NCI-H2107 treated with DMSO at 0.1 percent for 48 hours (cell line): ENCODE data around the gene SPATA6L.

Experiments
- DNase-seq: peaks from one replicate; lab custom pipeline; 2025; ENCODE audit not compliant: unreplicated experiment; lab: John Stamatoyannopoulos, UW

SPATA6L gene, protein sequence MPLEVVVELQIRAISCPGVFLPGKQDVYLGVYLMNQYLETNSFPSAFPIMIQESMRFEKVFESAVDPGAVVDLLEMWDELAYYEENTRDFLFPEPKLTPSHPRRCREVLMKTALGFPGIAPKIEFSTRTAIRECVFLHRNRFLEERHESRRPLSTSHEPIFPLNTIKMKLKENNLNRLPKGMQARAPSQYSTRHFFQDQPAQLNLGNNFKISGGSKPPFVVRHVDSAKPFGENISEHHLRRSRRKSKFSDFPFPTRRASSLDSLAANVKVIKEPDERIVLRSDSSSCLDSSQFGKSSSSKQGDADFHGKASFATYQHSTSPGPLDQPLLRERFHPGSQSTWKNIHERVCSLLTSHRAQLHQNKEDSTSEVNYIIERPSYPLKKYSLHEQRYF

DNA sequence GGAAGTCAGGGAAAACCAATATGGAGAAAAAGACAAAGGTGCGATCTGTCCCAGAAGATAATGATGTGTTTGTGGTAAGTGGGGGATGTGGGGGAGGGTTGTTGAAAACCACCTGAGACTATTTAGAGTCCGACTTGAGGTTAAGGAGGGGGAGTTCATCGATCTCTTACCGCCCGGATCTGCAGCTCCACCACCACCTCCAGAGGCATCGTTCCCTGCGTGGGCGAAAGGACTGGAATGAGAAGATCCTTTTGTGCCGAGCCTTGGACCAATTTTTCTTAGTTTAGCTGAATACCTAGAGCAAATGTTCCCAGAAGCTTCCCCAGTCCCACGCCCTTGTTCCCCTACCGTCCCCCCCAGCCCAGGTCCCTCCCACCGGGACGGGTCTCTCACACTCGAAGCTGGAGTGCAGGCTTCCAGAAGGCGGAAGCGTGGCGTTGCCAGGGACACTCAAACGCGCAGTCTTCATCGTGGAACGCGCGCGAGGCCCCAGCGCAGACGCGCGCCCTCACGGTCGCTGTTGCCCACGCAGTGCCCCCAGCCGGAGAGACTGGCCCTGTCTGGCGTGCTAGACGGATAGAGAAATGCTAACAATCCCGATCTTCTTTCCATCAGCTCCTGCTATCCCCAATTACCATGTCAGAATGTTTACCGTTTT, at the start of gene SPATA6L:
Gene SPATA6L, minus strand, starts transcription at position 439 of the 658 bp plus-strand sequence. Its CDS starts 230 bp downstream, at position 209.
- DNase-seq = peak; percentile 31

DNA sequence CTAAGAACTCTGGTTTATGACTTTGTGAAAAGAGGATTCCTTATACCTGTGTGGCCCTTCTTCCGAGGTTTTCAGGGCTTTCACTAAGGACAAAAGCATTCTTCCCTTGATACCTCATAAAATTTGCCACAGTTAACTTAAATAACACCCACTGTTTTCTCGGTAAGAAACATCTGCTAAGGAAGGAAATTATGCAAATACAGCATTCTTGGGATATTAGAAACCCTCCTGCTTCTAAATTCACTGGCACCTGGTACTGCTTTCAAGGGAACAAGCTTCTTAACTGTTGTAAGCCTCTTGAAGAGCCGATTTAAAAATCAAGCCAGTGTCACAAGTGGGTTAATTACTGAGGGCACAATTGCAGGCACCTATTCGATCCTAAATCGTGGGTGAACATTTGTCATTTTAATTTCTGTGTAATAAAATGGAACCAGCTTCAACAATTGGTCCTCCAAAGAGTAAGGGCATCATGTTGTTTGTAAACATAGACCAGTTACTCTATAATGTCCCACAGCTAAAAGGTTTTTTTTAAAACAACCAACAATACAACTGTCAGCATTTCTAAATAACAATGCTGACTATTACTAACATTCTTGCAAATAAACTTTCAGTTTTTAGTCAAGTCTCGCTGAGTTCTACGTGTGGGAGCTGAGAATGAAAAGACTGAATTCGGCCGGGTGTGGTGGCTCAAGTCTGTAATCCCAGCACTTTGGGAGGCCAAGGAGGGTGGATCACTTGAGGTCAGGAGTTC, 48.2 kb upstream of the SPATA6L start:
- DNase-seq = peak; percentile 53

DNA sequence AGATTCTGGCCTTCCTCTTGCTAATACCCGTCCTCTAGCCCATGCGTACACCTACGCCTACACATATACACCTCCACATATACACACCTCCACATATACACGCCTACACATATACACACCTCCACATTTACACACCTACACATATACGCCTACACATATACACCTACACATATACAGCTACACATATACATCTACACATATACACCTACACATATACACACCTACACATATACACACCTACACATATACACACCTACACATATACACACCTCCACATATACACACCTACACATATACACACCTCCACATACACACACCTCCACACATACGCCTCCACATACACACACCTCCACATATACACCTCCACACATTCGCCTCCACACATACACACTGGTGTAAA, 47.6 kb upstream of the SPATA6L start:
- no peak for DNase-seq

DNA sequence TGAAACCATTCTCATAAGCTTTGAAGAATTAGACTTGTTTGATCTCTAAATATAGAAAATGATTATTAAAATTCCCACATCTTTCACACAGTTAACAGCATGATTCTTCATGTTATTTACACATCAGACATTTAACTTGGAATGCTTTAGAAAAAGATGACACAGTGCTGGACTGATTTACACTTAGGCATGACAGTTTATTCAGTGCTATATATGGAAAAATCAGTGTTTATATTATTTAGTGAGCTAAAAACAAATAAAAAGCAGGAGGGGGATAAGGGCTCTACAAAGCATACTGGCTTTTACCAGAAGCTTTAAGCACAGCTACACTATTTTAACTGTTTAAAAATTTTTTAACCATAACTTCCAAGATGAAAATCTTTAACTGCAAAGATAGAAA, 43.1 kb upstream of the SPATA6L start:
- no peak for DNase-seq

DNA sequence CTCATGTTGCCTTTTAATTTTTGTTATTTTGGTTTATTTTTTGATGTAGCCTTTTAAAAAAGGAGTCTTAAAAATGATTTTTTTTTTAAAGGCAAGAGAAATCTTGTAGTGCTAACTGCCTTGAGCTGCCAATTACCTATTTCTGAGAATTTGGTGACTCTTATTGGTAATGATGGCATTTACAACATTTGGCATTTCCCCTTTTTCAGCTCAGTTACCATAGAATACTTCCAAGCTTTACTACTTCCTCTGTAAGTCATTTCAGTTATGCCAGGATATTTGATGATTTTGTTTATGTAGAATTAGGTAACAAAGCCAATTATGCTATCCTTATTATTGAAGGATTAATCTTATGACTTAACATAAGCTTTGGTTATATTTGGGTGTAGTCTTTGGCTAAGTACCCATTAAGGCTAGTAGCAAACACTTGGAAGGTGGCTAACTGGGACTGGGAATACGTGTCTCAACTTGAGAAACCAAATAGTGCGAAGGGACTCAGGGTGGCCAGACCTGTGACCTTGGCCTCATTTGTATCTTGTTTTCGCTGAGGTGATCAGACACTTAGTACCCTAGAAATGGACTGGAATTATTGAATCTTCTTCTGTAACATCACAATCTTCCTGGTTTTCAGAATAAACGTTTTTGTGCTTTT, 40.8 kb upstream of the SPATA6L start:
- no peak for DNase-seq

DNA sequence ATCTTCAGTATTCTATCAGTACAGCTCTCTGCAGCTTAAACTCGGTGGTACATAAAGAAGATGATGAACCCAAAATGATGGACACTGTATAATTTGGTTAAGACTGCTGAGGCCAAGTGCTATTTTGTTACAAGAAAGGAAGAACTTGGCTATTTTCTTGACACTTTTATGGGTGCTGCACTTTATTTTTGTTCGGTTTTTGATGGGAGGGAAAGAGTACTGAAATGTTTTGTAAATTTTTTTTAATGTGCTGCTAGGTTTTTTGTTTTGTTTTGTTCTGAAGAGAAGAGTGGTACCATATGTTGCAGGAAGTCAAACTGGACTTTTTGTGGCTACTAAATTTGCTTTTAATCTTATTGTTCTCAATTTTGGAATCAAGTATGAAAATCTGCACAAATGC, 39.7 kb upstream of the SPATA6L start:
- no peak for DNase-seq

DNA sequence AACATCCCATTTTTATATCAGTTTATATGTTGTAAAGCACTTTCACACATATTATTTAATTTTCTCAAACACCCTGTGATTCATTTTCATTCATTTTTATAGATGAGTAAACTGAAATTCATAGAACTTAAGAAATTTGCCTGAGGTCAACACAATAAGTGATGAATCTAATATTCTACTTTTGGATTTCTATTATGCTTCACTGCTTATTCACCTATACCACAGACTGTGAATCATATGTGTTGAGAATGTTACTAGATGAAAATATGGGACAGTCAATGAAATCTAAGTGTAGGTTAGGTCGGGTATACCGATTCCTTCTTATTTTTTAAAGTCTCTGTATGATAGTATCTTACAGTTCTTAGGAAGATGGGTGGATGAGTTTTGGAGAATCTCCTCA, 37.8 kb upstream of the SPATA6L start:
- DNase-seq = no peak

DNA sequence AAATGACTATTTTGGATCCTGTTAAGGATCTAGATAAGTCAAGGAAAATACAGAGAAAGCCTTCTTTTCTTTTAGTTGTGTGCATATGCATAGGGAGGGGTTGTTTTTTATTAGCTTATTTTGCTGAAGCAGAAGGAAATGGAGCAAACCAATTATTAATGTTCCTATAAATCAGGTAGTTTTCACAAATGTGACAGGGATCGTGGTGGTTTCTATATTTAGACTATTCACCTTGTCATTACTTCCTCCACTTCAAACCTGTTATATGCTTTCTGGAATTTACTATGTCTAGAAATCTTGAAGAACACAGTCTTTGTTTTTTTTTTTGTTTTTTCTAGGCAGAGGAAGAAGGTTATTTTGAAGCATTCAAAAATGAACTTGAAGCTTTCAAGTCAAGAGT, 35.2 kb upstream of the SPATA6L start:
- no peak for DNase-seq

DNA sequence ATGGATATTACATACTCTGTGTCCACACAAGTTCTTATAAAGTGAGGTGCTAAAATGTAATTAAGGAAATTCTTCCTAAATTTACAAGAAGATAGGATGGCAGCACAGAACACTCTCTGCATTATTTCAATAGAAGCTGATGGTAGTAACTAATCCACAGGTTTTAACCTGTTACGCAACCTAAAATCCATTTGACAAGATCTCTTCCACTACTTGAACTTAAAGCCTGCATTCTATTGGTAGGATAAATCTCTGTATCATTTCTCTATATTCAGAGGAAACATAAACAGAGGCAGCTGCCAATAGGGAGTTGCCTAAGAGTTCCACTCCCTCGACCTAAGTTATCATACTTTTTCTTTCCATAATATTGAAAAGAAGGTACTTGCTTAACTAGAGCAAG, 34.7 kb upstream of the SPATA6L start:
- no peak for DNase-seq

DNA sequence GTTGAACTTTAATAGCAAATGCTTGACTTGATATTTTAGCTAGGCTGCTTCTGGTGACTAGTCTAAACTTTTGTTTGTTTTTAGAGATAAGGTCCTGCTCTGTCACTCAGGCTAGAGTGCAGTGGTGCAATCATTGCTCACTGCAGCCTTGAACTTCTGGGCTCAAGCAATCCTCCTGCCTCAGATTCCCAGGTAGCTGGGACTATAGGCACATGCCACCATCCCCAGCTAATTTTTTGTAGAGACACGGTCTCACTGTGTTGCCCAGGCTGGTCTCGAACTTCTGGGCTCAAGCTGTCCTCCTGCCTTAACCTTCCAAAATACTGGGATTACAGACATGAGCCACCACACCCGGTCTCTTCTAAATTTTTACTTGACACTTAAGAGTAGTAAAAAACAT, 33.8 kb upstream of the SPATA6L start:
- DNase-seq = no peak

DNA sequence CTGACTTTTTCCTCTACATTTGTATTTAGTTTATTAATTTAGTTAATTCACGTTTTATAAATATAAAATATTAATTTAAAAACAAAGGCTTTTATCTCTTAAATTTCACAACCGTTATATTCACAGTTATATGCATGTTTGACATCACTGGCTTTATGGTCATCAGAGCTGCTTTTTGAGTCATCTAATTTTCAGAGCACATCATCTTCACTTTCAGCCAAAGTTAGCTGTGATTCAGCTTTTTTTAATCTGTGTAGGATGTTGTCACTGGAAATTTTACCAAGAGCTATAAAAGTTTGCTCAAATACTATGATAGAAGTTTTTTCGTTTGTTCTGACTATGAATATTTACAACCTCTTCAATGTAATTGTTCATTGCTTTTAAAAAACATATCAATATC, 25.5 kb upstream of the SPATA6L start:
- DNase-seq = no peak

DNA sequence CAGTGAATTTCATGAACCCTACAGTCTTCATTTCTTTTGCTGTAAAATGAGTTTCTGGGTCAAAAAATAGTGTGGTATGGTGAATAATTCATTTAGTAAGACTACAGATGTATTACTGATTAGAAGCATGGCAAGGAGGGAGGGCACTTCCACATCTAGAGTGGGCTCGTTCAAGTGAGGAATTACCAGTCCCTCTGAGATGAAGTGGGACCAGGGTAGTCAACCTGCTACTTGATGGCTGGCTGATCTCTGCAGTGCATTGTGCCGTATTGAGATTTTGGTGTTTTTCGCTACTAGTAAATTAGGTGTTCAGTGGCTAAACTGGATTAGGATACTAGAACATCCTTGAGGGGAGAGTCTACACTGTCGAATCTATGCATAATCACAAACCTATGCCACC, 23.9 kb upstream of the SPATA6L start:
- no peak for DNase-seq

DNA sequence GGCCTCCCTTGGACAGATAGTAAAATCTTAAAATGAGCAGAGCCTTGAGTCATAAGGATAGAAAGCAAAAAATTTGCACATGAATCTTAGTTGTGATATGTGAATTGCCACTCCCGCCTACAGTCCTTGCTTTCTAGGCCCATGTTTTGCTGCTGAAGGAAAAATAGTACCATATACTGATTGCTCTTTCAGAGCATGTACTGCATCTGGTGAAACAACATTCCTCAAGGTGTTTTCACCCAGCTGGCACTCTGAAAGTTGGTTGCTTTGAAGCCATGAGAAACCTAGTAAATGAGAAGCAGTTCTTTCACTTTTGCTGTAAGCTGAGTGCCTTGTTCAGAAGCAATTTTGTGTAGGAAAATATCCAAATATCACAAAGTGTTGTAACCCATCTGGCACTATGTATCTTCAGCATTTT, 23.4 kb upstream of the SPATA6L start:
- no peak for DNase-seq

DNA sequence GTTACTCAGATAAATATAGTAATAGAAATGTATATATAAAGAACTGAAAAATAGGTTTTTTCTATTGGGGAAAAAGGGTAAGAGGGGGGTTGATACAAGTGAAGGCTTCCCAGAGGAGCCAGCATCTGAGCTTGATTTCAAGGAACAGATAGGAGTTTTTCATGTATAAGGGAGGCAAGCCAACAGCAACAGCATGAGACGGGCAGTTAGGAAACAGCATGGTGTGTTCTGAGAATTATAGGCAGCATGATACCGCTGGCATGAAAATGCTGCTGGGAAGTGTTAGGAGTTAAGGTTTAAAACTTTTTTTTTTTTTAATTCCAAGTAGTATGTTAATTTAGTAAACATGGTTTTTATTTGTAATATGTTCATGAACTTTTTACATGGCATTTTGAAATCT, 22.7 kb upstream of the SPATA6L start:
- no peak for DNase-seq

DNA sequence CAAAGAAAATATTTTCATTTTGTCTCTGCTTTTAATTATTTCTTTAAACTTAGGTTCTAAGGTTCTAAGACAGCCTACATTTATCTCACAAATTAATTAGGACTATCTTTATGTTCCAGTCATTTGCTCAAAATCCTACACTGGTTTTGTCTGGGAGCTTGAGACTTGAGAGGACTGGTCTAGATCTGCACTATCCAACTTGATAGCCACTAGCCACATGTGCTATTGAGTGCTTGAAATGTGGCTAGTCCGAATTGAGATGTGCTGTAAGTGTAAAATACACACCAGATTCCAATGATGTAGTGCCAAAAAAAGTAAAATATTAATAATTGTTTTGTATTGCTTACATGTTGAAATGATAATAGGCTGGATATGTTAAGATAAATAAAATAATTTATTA, 20.3 kb upstream of the SPATA6L start:
- DNase-seq = no peak

DNA sequence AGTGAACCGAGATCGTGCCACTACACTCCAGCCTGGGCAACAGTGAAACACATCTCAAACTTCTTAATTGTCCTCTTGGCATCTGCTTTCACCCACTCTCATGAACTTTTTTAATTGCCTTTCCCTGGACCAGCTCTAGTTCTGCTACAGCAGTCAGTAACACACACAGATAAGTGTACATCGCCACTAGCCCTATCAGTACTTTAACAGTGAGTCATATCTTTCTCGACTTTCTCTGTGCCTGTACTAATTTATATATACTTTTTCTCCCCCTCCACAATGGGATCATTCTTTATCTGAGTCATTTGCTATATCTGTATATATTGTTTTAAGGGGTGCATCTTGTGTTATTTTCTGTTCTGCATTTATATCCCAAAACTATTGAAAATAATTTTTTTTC, 19.8 kb upstream of the SPATA6L start:
- no peak for DNase-seq

DNA sequence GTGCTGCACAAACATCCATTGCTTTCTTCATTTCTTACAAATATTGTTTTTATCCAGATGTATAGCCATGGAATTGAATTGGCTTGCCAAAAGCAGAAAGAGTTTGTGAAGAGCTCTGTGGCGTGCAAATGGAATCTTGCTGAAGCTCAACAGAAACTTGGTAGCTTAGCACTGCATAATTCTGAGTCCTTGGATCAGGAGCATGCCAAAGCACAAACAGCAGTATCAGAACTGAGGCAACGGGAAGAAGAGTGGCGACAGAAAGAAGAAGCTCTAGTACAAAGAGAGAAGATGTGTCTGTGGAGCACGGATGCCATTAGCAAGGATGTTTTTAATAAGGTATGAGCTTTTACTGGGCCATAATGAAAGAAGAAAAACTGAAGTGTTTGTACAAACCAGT, 18.5 kb upstream of the SPATA6L start:
- DNase-seq = no peak

DNA sequence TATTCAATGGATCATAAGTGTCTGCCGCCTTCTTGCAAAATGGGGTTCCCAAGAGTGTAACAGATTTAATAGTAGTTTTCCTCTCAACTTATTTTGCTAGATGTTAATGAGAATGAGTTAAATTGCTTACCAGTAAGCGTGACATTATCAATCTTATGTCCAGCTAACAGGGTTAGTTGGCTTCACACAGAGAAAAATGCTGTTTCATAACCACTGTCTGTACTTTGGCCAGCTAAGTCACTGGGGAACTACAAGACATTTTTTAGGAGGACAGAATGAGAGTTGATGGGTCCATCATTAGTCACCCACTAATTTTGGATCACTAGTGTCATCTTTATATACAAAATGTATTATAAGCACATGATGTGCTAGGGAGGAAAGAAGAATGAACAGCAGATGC, 14.5 kb upstream of the SPATA6L start:
- DNase-seq = no peak

DNA sequence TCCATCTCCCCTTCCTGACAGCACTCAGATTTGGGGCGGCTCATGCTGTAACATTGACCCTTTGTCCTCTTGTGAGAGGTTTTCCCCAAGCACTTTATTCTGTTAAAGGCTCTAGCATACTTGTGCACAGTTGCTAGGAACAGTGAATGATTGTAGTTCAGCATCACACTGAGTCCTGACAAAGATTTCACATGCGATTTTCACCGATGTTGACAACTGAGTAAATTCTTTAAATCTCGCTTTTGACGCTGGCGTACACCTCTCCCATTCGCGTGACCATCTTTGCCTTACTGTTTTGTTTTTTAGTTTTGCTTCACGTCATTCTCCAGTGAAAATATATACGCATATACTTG, 13.9 kb upstream of the SPATA6L start:
- no peak for DNase-seq

DNA sequence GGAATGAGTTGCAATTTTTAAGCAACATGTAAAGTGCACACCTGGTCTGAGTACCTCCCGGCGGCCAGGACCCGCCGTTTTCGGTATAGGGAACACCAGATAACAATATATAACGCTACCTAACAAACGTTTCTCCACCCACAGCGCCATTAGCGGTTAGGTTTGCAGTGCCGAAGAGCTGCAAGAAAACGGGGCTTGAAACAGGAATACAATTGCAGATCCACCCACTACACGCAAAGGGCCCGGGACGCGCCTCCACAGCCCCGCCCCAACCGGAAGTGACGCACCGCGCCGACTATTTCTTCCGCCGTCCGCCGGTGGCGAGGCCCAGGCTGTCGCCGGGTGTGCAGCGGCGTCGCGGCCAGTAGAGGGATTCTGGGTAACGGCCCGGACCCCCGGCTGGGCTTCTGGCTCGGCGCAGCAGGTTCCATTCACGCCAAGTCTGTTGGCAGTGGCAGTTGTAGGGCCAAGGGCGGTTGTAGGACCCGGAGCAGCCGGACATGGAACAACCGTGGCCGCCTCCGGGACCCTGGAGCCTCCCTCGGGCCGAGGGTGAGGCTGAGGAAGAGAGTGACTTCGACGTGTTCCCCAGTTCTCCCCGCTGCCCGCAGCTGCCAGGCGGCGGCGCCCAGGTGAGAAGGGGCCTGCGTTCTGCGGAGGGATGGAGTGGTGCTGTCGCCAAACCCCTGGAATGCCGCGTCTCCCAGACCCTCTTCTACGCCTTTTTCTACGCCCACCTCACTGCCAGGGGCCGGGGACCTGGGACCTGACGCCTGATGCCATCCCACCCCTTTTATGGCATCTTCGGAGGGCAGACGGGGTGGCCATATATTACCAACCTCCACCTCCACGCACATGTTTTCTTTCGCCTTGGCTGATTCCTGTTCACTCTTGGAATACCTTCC, 13.2 kb upstream of the SPATA6L start, which contains the start of gene CDC37L1:
Gene CDC37L1, plus strand, starts transcription at position 302 of the 905 bp plus-strand sequence. Its CDS starts 199 bp downstream, at position 501.
- DNase-seq = peak; percentile 87
